Testis (tissue), 2 donors: ENCODE measurements around the gene HGS.

Source experiments
- CTCF ChIP-seq, 3 experiments: fragments of 450-650 bp in 2 of 3; fragments of 200-600 bp in 1 of 3; sonication (generic) in 1 of 3; IDR thresholded peaks; one replicate each; pipeline ENCODE4 v1.5.1; 2016 to 2019; ENCODE audit warnings: antibody characterized with exemption in 3 of 3, mild to moderate bottlenecking in 2 of 3, moderate library complexity in 1 of 3
- POLR2A ChIP-seq: fragments of 450-650 bp; IDR thresholded peaks from one replicate; pipeline ENCODE4 v1.6.1; 2017; ENCODE audit warnings: antibody characterized with exemption, mild to moderate bottlenecking, moderate library complexity

GRCh38 chr17:81665205-81666091, 18.4 kb upstream of the HGS start:
- TF ChIP-seq CTCF (IDR thresholded peaks at IDR 0.05) = no peak
- TF ChIP-seq POLR2A = no peak
